Spleen (tissue), 13 donors: ENCODE data around the gene GOLGA2. TPM values are rescaled to one million over a fixed set of nuclear protein-coding genes. Genes with fewer than 3 reads are reported as not detected.

Experiments used
- DNase-seq: peaks from one replicate; pipeline ENCODE4 v3.0.0-alpha.2; 2020
- H3K27ac ChIP-seq, 8 donors: fragments of 200-600 bp; sonication (generic) in 7 of 8; 1 replicate in 4 of 8; 2 replicates in 4 of 8; pipeline versions ENCODE4 v1.5.0 to v1.8.0; 2016 to 2021; ENCODE audit warnings: inconsistent platforms in 4 of 8, mild to moderate bottlenecking in 4 of 8, moderate library complexity in 1 of 8
- H3K27me3 ChIP-seq, 7 donors: fragments of 200-600 bp; sonication (generic) in 6 of 7; replicated peaks in 1 of 7; 1 replicate in 4 of 7; 2 replicates in 3 of 7; pipeline versions ENCODE4 v1.5.0 to v1.8.0; 2016 to 2021; ENCODE audit warnings: inconsistent platforms in 3 of 7, mild to moderate bottlenecking in 1 of 7
- H3K36me3 ChIP-seq, 6 donors: fragments of 200-600 bp; sonication (generic) in 5 of 6; 1 replicate in 4 of 6; 2 replicates in 2 of 6; pipeline versions ENCODE4 v1.5.0 to v1.8.0; 2016 to 2021; ENCODE audit warnings: inconsistent platforms in 2 of 6
- H3K4me1 ChIP-seq, 6 donors: fragments of 200-600 bp; sonication (generic) in 5 of 6; 1 replicate in 3 of 6; 2 replicates in 3 of 6; pipeline versions ENCODE4 v1.5.0 to v1.8.0; 2016 to 2021; ENCODE audit warnings: inconsistent platforms in 3 of 6
- H3K4me3 ChIP-seq, 8 donors: fragments of 200-600 bp; sonication (generic) in 7 of 8; 1 replicate in 4 of 8; 2 replicates in 4 of 8; pipeline versions ENCODE4 v1.5.0 to v1.8.0; 2016 to 2021; ENCODE audit warnings: inconsistent platforms in 4 of 8, mild to moderate bottlenecking in 4 of 8, moderate library complexity in 2 of 8
- H3K9me3 ChIP-seq, 8 donors: fragments of 200-600 bp; sonication (generic) in 7 of 8; 1 replicate in 4 of 8; 2 replicates in 4 of 8; pipeline versions ENCODE4 v1.5.0 to v1.8.0; 2016 to 2021; ENCODE audit warnings: inconsistent platforms in 4 of 8
- POLR2A ChIP-seq, 3 donors: fragments of 450-650 bp; IDR thresholded peaks; one replicate each; pipeline ENCODE4 v1.5.1; 2017; ENCODE audit warnings: antibody characterized with exemption in 3 of 3, mild to moderate bottlenecking in 1 of 3
- POLR2AphosphoS5 ChIP-seq, 3 donors: sonication (generic); formaldehyde crosslinking; IDR thresholded peaks; one replicate each; pipeline ENCODE4 v1.5.1; 2017; ENCODE audit warnings: antibody characterized with exemption in 3 of 3
- WGBS, 5 donors: extraction: QIAGEN DNeasy Blood & Tissue Kit in 3 of 5; methylation state at CpG; one replicate each; pipeline versions ENCODE4 v1.1.5 to v1.1.7; 2013 to 2018; 5-methylcytosine and 5-hydroxymethylcytosine counted together
- intact Hi-C: fragments of 100-400 bp; cut with DNase I; formaldehyde crosslinking; loops from one replicate; pipeline ENCODE4 v1.15.0; 2023; ENCODE audit warnings: low total_unique reads
- long read RNA-seq, 2 donors: transcript quantifications; one replicate each; lab custom pipeline, GENCODE V29; 2026
- polyA plus RNA-seq, 3 donors: library from polyadenylated mRNA; stranded (reverse); fragments of 200-250 nt; gene quantifications; one replicate each; pipeline ENCODE4 v1.2.1, GENCODE V29; 2013
- total RNA-seq, 7 donors: library from RNA; depleted of rRNA in 3 of 7; stranded (reverse); fragments of >200 nt in 3 of 7; fragmentation: NEBNext Ultra II Directional in 4 of 7; extraction: Animal tissue kit (Norgen Biotek cat#: 25700) in 4 of 7; gene quantifications; one replicate each; pipeline versions ENCODE4 v1.1.0 to v1.2.1, GENCODE V29; 2016 to 2021
- TF ChIP-seq, protein P1 (sequence below), 11 experiments: fragments of 200-600 bp in 7 of 11; fragments of 450-650 bp in 4 of 11; sonication (generic) in 4 of 11; IDR thresholded peaks in 8 of 11; conservative IDR thresholded peaks in 3 of 11; 1 replicate in 7 of 11; 2 replicates in 4 of 11; pipeline versions ENCODE4 v1.4.0 to v1.8.0; 2016 to 2021; ENCODE audit warnings: antibody characterized with exemption in 11 of 11, inconsistent platforms in 4 of 11, mild to moderate bottlenecking in 1 of 11
- donor health status: healthy with polysubstance abuse.
- donor health status: DM: no; HTN: no; CAD: no; lungs with moderate emphysema.
- donor health status: DM: no; HTN: no; CAD: no.
- donor health status: Bipolar disorder and iron deficiency.
- donor health status: healthy.
- donor health status: DM: no; HTN: no; CAD: no.
- donor health status: DM: yes; HTN: yes; CAD: no.

GOLGA2 gene, protein sequence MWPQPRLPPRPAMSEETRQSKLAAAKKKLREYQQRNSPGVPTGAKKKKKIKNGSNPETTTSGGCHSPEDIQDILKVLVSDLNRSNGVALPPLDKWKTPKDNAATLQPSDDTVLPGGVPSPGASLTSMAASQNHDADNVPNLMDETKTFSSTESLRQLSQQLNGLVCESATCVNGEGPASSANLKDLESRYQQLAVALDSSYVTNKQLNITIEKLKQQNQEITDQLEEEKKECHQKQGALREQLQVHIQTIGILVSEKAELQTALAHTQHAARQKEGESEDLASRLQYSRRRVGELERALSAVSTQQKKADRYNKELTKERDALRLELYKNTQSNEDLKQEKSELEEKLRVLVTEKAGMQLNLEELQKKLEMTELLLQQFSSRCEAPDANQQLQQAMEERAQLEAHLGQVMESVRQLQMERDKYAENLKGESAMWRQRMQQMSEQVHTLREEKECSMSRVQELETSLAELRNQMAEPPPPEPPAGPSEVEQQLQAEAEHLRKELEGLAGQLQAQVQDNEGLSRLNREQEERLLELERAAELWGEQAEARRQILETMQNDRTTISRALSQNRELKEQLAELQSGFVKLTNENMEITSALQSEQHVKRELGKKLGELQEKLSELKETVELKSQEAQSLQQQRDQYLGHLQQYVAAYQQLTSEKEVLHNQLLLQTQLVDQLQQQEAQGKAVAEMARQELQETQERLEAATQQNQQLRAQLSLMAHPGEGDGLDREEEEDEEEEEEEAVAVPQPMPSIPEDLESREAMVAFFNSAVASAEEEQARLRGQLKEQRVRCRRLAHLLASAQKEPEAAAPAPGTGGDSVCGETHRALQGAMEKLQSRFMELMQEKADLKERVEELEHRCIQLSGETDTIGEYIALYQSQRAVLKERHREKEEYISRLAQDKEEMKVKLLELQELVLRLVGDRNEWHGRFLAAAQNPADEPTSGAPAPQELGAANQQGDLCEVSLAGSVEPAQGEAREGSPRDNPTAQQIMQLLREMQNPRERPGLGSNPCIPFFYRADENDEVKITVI
- total RNA-seq (10 to 100 TPM; 56.1 to 79.0 (median 68.0) TPM), polyA plus RNA-seq (10 to 100 TPM; 15.5 to 39.4 (median 28.0) TPM)
- long read RNA-seq, donor 1, full-length matches to known transcripts: 3 of 3 reads
- long read RNA-seq, donor 1, partial matches to known transcripts: 0 of 3 reads
- long read RNA-seq, donor 1, other reads (novel, unspliced or antisense): 0 of 3 reads
- long read RNA-seq, donor 2: 0 reads

DNA sequence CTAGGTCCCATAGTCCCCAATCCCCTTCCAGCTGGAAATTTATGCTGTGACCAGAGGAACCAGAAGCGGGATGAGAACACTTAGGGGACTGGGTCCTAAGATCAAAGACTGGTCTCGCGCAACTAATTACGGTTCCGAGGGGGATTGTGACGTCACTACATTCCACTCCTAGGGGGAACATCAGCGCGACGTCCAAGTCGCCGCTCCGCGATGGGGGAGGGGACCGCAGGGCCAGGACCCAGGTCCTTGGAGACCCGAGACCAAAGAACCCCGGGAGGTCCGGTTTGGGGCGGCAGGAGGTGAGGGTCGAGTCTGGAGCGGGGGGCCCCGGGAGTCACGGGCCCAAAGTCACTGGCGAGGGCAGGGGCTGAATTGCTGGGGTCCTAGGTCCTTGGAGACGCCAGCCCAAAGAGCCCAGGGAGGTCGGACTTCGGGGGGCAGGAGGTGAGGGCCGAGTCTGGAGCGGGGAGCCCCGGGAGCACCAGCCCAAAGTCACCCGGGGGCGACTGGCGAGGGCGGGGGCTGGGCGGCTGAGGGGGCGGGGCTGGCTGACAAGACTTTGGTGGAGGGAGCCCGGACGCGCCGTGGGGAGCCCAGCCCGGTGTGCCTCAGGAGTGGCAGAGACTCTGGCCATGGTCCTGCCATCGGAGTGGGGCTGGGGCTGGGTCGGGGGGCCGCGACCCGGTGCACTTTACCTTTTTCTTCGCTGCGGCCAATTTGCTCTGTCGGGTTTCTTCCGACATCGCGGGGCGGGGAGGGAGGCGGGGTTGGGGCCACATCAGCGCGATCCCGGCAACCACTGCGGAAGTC lies at the start of gene GOLGA2:
Gene GOLGA2 (minus strand): TSS at position 810 of the 810 bp plus-strand sequence. CDS start 31 bp downstream, at position 779.
- no peaks in the 10 kb centered on the region for H3K9me3 ChIP-seq
- TF ChIP-seq, protein P1, sequence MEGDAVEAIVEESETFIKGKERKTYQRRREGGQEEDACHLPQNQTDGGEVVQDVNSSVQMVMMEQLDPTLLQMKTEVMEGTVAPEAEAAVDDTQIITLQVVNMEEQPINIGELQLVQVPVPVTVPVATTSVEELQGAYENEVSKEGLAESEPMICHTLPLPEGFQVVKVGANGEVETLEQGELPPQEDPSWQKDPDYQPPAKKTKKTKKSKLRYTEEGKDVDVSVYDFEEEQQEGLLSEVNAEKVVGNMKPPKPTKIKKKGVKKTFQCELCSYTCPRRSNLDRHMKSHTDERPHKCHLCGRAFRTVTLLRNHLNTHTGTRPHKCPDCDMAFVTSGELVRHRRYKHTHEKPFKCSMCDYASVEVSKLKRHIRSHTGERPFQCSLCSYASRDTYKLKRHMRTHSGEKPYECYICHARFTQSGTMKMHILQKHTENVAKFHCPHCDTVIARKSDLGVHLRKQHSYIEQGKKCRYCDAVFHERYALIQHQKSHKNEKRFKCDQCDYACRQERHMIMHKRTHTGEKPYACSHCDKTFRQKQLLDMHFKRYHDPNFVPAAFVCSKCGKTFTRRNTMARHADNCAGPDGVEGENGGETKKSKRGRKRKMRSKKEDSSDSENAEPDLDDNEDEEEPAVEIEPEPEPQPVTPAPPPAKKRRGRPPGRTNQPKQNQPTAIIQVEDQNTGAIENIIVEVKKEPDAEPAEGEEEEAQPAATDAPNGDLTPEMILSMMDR (IDR thresholded peaks at IDR 0.05 in 8 of 11, conservative IDR thresholded peaks at IDR 0.05 in 3 of 11): no peak
- peak in 1 of 3 donors; percentile 32 for TF ChIP-seq POLR2A (IDR thresholded peaks at IDR 0.05)
- intact Hi-C loops: no loop called here
- H3K27me3 ChIP-seq: no peaks in the 10 kb centered on the region
- peaks cover 0 to 35% (median 25%) of the 10 kb centered on the region in 6 donors for H3K36me3 ChIP-seq
- peak within 1 kb of the TSS; percentile 84 to 95 (median 89) for H3K27ac ChIP-seq
- 1 to 2% (median 1%) methylated on average over 33 to 57 of the region's 57 CpGs for WGBS, 5 donors
- H3K4me3 ChIP-seq: peak within 1 kb of the TSS; percentile 70 to 88 (median 80)
- peaks cover 14 to 66% (median 37%) of the 10 kb centered on the region in 6 donors for H3K4me1 ChIP-seq
- no peak for DNase-seq

DNA sequence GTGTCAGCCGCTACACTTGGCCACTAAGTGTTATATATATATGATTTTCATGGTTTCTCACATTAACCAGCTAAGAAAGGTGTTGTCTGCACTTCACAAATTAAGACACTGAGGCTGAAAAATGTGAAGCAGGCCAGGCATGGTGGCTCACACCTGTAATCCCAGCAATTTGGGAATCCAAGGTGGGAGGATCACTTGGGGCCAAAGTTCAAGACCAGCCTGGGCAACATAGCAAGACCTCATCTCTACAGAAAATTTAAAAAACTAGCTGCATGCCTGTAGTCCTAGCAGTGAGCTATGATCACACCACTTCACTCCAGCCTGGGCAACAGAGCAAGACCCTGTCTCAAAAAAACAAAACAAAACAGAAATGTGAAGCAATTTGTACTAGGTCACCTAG lies 48.6 kb upstream of the GOLGA2 start:
- Histone ChIP-seq H3K27me3 (no peaks in the 10 kb centered on the region), H3K9me3 (no peaks in the 10 kb centered on the region), H3K27ac (no peak overlapping the region), H3K4me1 (peaks cover 17 to 40% (median 31%) of the 10 kb centered on the region in 6 donors), H3K36me3 (peaks cover 0 to 70% (median 30%) of the 10 kb centered on the region in 6 donors), H3K4me3 (peak overlapping the region in 2 of 8 donors; percentile 98 to 100)
- TF ChIP-seq POLR2A (IDR thresholded peaks at IDR 0.05) (no peak), POLR2AphosphoS5 (IDR thresholded peaks at IDR 0.05) (no peak)
- TF ChIP-seq, protein P1 (IDR thresholded peaks at IDR 0.05 in 8 of 11, conservative IDR thresholded peaks at IDR 0.05 in 3 of 11): no peak
- intact Hi-C loops: no loop called here
- 75 to 97% (median 93%) methylated on average over 1 of the region's 1 CpG for WGBS, 5 donors
- no peak for DNase-seq

DNA sequence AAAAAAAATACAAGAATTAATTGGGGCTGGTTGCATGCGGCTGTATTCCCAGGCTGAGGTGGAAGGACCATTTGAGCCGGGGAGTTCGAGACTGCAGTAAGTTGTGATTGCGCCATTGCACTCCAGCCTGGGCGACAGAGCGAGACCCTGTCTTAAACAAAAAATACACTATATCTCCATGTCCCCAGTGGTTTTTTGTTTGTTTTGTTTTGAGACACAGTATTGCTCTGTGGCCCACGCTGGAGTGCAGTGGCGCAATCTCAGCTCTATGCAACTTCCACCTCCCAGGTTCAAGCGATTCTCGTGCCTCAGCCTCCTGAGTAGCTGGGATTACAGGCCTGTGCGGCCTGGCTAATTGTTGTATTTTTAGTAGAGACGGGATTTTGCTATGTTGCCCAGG lies 48.0 kb upstream of the GOLGA2 start:
- Histone ChIP-seq H3K9me3 (no peaks in the 10 kb centered on the region), H3K36me3 (peaks cover 0 to 70% (median 30%) of the 10 kb centered on the region in 6 donors), H3K27ac (peak overlapping the region in 4 of 8 donors; percentile 89 to 96 (median 90)), H3K4me1 (peaks cover 17 to 40% (median 31%) of the 10 kb centered on the region in 6 donors), H3K27me3 (no peaks in the 10 kb centered on the region), H3K4me3 (peak overlapping the region in 7 of 8 donors; percentile 96 to 100 (median 99))
- no peak for DNase-seq
- WGBS, 5 donors: 59 to 92% (median 73%) methylated on average over 12 of the region's 12 CpGs
- intact Hi-C loops: no loop called here
- TF ChIP-seq POLR2A (IDR thresholded peaks at IDR 0.05) (no peak), POLR2AphosphoS5 (IDR thresholded peaks at IDR 0.05) (no peak)
- TF ChIP-seq, protein P1 (IDR thresholded peaks at IDR 0.05 in 8 of 11, conservative IDR thresholded peaks at IDR 0.05 in 3 of 11): no peak
